GM23248 (cell line): ENCODE data around the gene UBXN10.

Experiments used
- EZH2 ChIP-seq: fragments of 200-600 bp; sonication (generic); IDR thresholded peaks from 2 replicates; pipeline ENCODE4 v1.6.1; 2018; ENCODE audit warnings: antibody characterized with exemption, mild to moderate bottlenecking; ENCODE audit not compliant: insufficient read depth, poor library complexity, severe bottlenecking
- EZH2phosphoT487 ChIP-seq: fragments of 200-600 bp; sonication (generic); IDR thresholded peaks from 2 replicates; pipeline ENCODE4 v1.6.1; 2018; ENCODE audit warnings: antibody characterized with exemption, moderate library complexity, mild to moderate bottlenecking, low read depth; ENCODE audit not compliant: insufficient read depth

DNA sequence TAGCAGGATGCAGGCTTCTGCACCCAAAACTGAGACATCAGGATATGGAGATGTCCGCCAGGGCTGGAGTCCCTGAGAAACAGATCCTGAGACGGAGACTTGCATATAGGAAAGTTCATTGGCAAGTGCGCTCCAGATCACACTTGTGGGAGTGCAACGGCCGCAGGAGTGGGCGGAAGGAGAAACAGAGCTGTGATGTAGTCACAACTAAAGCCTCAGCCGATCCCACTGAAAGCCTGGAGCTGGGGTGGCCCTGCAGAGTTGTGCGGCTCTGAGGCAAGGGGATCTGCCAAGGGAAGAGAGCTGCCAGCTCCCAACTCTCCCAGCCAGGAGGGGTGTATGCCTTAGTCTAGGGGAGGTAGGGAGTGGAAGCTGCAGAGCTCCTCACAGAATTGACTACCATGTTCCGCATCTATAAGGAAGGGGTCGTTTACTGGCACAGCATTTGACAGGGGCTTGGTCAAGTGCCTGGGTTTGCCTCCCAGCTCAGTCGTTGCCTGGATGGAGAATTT, 42.5 kb downstream of the UBXN10 start:
- TF ChIP-seq EZH2 (no peak), EZH2phosphoT487 (no peak)
